ENCODE results near the gene PCDH9.

DNA sequence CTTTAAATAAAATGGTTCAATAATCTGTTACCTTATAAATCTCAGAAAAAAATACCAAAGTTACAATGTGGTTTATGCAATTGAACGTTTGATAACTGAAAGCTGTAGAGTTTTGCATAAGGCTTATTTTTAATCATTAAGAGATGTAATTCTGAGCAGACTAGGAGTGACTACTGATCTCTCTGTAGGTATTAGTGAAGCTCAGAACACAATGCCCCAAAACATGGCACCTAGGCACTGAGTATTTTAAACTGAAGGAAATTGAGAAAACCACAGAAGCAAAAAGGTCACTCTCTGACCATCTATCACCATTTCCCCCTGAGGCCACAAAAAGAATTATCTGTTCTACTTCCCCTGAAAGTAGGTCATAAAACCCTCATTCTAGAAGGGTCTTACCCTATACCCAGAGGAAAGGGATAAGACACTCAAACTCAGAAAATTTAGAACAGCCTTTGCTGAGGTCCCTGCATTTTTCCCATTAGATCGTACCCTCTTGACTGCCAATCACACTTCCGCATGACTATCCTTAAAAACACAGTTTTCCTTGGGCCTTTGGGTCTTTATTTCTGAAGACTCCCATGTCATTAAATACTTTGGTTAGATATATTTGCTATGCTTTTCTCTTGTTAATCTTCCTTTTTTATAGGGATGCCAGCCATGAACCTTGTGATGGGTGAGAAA, 158.1 kb downstream of the PCDH9 start:
- TF ChIP-seq, protein P1, sequence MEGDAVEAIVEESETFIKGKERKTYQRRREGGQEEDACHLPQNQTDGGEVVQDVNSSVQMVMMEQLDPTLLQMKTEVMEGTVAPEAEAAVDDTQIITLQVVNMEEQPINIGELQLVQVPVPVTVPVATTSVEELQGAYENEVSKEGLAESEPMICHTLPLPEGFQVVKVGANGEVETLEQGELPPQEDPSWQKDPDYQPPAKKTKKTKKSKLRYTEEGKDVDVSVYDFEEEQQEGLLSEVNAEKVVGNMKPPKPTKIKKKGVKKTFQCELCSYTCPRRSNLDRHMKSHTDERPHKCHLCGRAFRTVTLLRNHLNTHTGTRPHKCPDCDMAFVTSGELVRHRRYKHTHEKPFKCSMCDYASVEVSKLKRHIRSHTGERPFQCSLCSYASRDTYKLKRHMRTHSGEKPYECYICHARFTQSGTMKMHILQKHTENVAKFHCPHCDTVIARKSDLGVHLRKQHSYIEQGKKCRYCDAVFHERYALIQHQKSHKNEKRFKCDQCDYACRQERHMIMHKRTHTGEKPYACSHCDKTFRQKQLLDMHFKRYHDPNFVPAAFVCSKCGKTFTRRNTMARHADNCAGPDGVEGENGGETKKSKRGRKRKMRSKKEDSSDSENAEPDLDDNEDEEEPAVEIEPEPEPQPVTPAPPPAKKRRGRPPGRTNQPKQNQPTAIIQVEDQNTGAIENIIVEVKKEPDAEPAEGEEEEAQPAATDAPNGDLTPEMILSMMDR (conservative IDR thresholded peaks at IDR 0.05; ENCODE audit: low read depth, low read length) = no peak
- TF ChIP-seq EZH2 (IDR thresholded peaks at IDR 0.05; ENCODE audit: borderline replicate concordance, low read depth, low read length, poor library complexity, severe bottlenecking) = no peak

Measured in A673 (cell line).